Activated T-helper 17 cell treated with anti-CD3 and anti-CD28 coated beads, Interleukin-2, amount 50 U/mL, for 72 hours (primary cell): ENCODE data around the gene MPHOSPH9. TPM values are rescaled to one million over a fixed set of nuclear protein-coding genes. Genes with fewer than 3 reads are reported as not detected.

Experiments used
- ATAC-seq: fragments of 150-1000 bp; cut with Tn5 transposase; replicated peaks from 2 replicates; pipeline ENCODE4 v1.10.0; 2021; ENCODE audit warnings: mild to moderate bottlenecking, moderate library complexity
- H3K27ac Mint-ChIP-seq: one replicate; pipeline ENCODE4 v1.8.0; 2022; ENCODE audit warnings: mixed read lengths
- H3K27me3 Mint-ChIP-seq: one replicate; pipeline ENCODE4 v1.8.0; 2022; ENCODE audit warnings: mixed read lengths
- H3K36me3 Mint-ChIP-seq: one replicate; pipeline ENCODE4 v1.8.0; 2022; ENCODE audit warnings: low read depth, mild to moderate bottlenecking, mixed read lengths
- H3K4me1 Mint-ChIP-seq: one replicate; pipeline ENCODE4 v1.8.0; 2022; ENCODE audit warnings: mixed read lengths
- H3K4me3 Mint-ChIP-seq: one replicate; pipeline ENCODE4 v1.8.0; 2022; ENCODE audit warnings: mild to moderate bottlenecking, mixed read lengths
- H3K9me3 Mint-ChIP-seq: one replicate; pipeline ENCODE4 v1.8.0; 2022; ENCODE audit warnings: mixed read lengths
- total RNA-seq, 2 donors: library from RNA; stranded (reverse); gene quantifications; one replicate each; pipeline ENCODE4 v1.2.3, GENCODE V29; 2022

Gene MPHOSPH9, protein sequence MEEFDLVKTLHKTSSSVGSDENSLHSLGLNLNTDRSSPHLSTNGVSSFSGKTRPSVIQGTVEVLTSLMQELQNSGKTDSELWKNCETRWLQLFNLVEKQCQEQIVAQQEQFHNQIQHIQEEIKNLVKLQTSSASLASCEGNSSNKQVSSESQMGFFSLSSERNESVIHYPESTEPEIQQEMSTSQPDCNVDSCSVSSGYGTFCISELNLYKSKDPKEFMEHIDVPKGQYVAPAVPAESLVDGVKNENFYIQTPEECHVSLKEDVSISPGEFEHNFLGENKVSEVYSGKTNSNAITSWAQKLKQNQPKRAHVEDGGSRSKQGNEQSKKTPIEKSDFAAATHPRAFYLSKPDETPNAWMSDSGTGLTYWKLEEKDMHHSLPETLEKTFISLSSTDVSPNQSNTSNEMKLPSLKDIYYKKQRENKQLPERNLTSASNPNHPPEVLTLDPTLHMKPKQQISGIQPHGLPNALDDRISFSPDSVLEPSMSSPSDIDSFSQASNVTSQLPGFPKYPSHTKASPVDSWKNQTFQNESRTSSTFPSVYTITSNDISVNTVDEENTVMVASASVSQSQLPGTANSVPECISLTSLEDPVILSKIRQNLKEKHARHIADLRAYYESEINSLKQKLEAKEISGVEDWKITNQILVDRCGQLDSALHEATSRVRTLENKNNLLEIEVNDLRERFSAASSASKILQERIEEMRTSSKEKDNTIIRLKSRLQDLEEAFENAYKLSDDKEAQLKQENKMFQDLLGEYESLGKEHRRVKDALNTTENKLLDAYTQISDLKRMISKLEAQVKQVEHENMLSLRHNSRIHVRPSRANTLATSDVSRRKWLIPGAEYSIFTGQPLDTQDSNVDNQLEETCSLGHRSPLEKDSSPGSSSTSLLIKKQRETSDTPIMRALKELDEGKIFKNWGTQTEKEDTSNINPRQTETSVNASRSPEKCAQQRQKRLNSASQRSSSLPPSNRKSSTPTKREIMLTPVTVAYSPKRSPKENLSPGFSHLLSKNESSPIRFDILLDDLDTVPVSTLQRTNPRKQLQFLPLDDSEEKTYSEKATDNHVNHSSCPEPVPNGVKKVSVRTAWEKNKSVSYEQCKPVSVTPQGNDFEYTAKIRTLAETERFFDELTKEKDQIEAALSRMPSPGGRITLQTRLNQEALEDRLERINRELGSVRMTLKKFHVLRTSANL
- 10 to 100 TPM; 72.3 to 77.1 TPM for total RNA-seq

DNA sequence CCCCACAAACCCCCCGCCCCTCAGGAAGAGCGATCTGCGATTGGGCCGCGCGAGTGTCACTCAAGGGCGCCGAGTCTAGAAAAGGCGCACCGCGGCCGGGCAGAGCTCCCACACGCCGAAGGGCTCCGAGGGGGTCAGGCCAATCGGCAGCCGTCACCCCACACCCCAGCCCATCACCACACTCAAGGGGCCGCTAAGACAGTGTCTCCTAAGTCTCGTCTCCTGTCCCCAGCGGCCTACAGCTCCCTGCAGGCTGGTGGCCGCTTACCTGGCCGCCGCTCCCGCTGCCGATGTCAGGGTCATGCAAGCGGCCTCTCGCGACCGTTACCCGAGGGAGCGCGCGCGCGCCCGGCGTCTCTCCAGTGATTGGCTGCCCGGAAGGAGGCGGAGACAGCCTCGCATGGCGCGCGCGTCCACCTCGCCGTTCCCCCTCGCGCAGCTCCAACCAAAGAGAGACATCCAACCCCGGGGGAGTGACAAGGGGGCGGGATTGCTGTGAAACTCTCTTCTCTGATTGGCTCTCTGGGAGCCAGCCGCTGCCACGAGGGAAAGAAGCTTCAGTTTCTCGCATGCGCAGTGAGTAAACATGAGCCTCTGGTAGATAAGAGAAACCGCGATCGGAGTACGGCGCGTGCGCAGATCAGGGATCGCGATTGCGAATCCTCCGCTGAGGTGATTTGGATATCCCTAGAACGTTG is at the start of gene MPHOSPH9, which contains the start of gene MTRFR:
Gene MPHOSPH9, minus strand, starts transcription at position 335 of the 698 bp plus-strand sequence. CDS start 2,777 bp downstream, outside the sequence.
Gene MTRFR, plus strand, starts transcription at position 630 of the 698 bp plus-strand sequence. CDS start 20,239 bp downstream, outside the sequence.
- peak; percentile 93 for ATAC-seq
- Mint-ChIP-seq H3K9me3 (no peaks in the 10 kb centered on the region), H3K27me3 (no peaks in the 10 kb centered on the region), H3K4me3 (peak within 1 kb of the TSS; percentile 93), H3K4me1 (peaks cover 34% of the 10 kb centered on the region), H3K27ac (peak within 1 kb of the TSS; percentile 99), H3K36me3 (peaks cover 75% of the 10 kb centered on the region)

DNA sequence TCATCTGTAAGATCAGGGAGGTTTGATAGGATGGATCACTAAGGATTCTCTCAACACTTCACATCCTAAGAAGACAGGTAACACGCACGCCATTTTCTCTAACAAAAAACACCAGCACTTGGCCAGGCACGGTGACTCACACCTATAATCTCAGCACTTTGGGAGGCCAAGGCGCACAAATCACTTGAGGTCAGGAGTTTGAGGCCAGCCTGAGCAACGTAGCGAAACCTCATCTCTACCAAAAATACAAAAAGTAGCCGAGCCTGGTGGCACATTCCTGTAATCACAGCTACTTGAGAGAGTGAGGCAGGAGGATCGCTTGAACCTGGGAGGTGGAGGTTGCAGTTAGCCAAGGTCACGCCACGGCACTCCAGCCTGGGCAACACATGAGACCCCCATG is 49.2 kb upstream of the MPHOSPH9 start:
- H3K4me1 Mint-ChIP-seq: peaks cover 6% of the 10 kb centered on the region
- H3K27me3 Mint-ChIP-seq: no peaks in the 10 kb centered on the region
- no peak overlapping the region for H3K27ac Mint-ChIP-seq
- H3K36me3 Mint-ChIP-seq: no peaks in the 10 kb centered on the region
- peaks cover 3% of the 10 kb centered on the region for H3K9me3 Mint-ChIP-seq
- no peak for ATAC-seq
- H3K4me3 Mint-ChIP-seq: no peak overlapping the region

GRCh38 chr12:123280971-123281370 is 48.0 kb upstream of the MPHOSPH9 start:
- no peaks in the 10 kb centered on the region for H3K27me3 Mint-ChIP-seq
- H3K27ac Mint-ChIP-seq: no peak overlapping the region
- no peaks in the 10 kb centered on the region for H3K36me3 Mint-ChIP-seq
- H3K4me3 Mint-ChIP-seq: no peak overlapping the region
- H3K4me1 Mint-ChIP-seq: peaks cover 6% of the 10 kb centered on the region
- no peak for ATAC-seq
- H3K9me3 Mint-ChIP-seq: peaks cover 3% of the 10 kb centered on the region

GRCh38 chr12:123278101-123278627 is 45.2 kb upstream of the MPHOSPH9 start:
- Mint-ChIP-seq H3K36me3 (no peaks in the 10 kb centered on the region), H3K27ac (peak overlapping the region; percentile 96), H3K4me3 (peak overlapping the region; percentile 64), H3K4me1 (peaks cover 6% of the 10 kb centered on the region), H3K27me3 (no peaks in the 10 kb centered on the region), H3K9me3 (peaks cover 3% of the 10 kb centered on the region)
- ATAC-seq: peak; percentile 95

DNA sequence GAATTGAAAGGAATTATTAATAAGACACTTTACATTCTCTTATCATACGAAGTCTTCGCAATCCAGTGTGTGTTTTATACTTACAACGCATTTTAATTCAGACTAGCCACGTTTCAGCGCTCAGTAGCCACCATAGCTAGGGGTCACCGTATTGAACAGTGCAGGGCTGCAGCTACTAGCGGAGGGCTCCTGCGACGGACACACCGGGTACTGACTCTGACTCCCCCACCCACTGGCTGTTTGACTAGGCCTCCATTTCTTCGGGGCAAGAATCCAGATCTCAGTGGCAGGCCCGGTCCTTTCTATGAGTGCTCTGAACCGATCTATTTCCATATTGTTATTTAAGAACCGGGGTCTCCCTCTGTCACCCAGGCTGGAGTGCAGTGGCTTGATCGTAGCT is 40.2 kb upstream of the MPHOSPH9 start:
- H3K36me3 Mint-ChIP-seq: no peaks in the 10 kb centered on the region
- ATAC-seq: no peak
- peaks cover 3% of the 10 kb centered on the region for H3K9me3 Mint-ChIP-seq
- peaks cover 4% of the 10 kb centered on the region for H3K4me1 Mint-ChIP-seq
- peak overlapping the region; percentile 46 for H3K27ac Mint-ChIP-seq
- H3K27me3 Mint-ChIP-seq: no peaks in the 10 kb centered on the region
- H3K4me3 Mint-ChIP-seq: peak overlapping the region; percentile 59

- no peak overlapping the region for H3K4me3 Mint-ChIP-seq
- H3K4me1 Mint-ChIP-seq: no peaks in the 10 kb centered on the region
- H3K9me3 Mint-ChIP-seq: no peaks in the 10 kb centered on the region
- no peak overlapping the region for H3K27ac Mint-ChIP-seq
- no peaks in the 10 kb centered on the region for H3K27me3 Mint-ChIP-seq
- peak; percentile 88 for ATAC-seq
- H3K36me3 Mint-ChIP-seq: no peaks in the 10 kb centered on the region
Measured at GRCh38 chr12:123271001-123271668, 38.2 kb upstream of the MPHOSPH9 start.

- H3K36me3 Mint-ChIP-seq: no peaks in the 10 kb centered on the region
- peak overlapping the region; percentile 84 for H3K4me3 Mint-ChIP-seq
- H3K9me3 Mint-ChIP-seq: no peaks in the 10 kb centered on the region
- no peaks in the 10 kb centered on the region for H3K27me3 Mint-ChIP-seq
- no peaks in the 10 kb centered on the region for H3K4me1 Mint-ChIP-seq
- peak; percentile 10 for ATAC-seq
- H3K27ac Mint-ChIP-seq: peak overlapping the region; percentile 68
Measured at GRCh38 chr12:123270214-123271000, 37.5 kb upstream of the MPHOSPH9 start.

GRCh38 chr12:123269896-123270213 is 36.9 kb upstream of the MPHOSPH9 start:
- H3K4me3 Mint-ChIP-seq: peak overlapping the region; percentile 84
- H3K27me3 Mint-ChIP-seq: no peaks in the 10 kb centered on the region
- no peak for ATAC-seq
- H3K4me1 Mint-ChIP-seq: no peaks in the 10 kb centered on the region
- no peaks in the 10 kb centered on the region for H3K9me3 Mint-ChIP-seq
- peak overlapping the region; percentile 68 for H3K27ac Mint-ChIP-seq
- no peaks in the 10 kb centered on the region for H3K36me3 Mint-ChIP-seq

- no peak for ATAC-seq
- Mint-ChIP-seq H3K27ac (no peak overlapping the region), H3K27me3 (no peaks in the 10 kb centered on the region), H3K4me3 (peak overlapping the region; percentile 84), H3K4me1 (no peaks in the 10 kb centered on the region), H3K36me3 (no peaks in the 10 kb centered on the region), H3K9me3 (no peaks in the 10 kb centered on the region)
Measured at GRCh38 chr12:123269395-123269892, 36.5 kb upstream of the MPHOSPH9 start.

DNA sequence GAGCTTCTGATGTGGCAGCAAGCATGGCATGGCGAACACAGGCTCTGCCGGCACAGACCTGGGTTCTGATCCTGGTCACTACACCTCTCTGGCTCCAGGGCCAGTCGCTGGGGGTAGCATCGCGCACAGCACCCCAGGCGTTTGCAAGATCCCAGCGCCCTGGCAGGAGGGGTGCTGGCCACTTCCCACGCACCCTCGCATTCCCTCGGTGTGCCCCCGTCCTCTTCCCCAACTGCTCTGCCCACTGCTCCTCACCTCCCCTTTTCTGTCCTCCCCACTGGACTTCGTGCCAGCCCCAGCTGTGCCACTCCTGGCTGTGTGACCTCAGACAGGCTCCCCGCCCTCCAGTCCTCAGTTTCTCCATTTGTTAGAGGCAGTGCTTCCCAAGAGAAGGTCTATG is 35.9 kb upstream of the MPHOSPH9 start:
- Mint-ChIP-seq H3K36me3 (no peaks in the 10 kb centered on the region), H3K27ac (no peak overlapping the region), H3K9me3 (no peaks in the 10 kb centered on the region), H3K4me3 (peak overlapping the region; percentile 84), H3K4me1 (no peaks in the 10 kb centered on the region), H3K27me3 (no peaks in the 10 kb centered on the region)
- ATAC-seq: no peak

- Mint-ChIP-seq H3K27ac (peak overlapping the region; percentile 52), H3K4me3 (no peak overlapping the region), H3K9me3 (no peaks in the 10 kb centered on the region), H3K36me3 (peaks cover 5% of the 10 kb centered on the region), H3K4me1 (no peaks in the 10 kb centered on the region), H3K27me3 (no peaks in the 10 kb centered on the region)
- ATAC-seq: no peak
Measured at GRCh38 chr12:123267991-123268843, 35.3 kb upstream of the MPHOSPH9 start.
